Endothelial cell of umbilical vein (primary cell): ENCODE results near the gene SSX2IP. TPM values are rescaled to one million over a fixed set of nuclear protein-coding genes. Genes with fewer than 3 reads are reported as not detected.

Source experiments
- BruUV-seq: library from RNA; stranded (reverse); fragments of 400-500 nt; replicated peaks from 2 replicates; lab custom pipeline; 2021; lab: Mats Ljungman, UMichigan
- CTCF ChIA-PET: fragments of 300-600, 350-600 bp; sonication (Branson Sonifier 250); formaldehyde crosslinking; loops from one replicate; lab custom pipeline; 2021; ENCODE audit warnings: antibody characterized with exemption, inconsistent platforms; lab: Charles Lee
- POLR2A ChIA-PET: fragments of 300-600, 350-600 bp; sonication (Branson Sonifier 250); formaldehyde crosslinking; loops from one replicate; lab custom pipeline; 2021; ENCODE audit warnings: antibody characterized with exemption, inconsistent platforms; lab: Charles Lee
- DNase-seq: peaks from one replicate; pipeline ENCODE4 v3.0.0-alpha.2; 2011; ENCODE audit warnings: low read depth, low spot score
- FAIRE-seq: peaks from 2 replicates; lab custom pipeline; 2011; peaks lifted over from hg19 to GRCh38; lab: Jason Lieb, UNC
- H2AFZ ChIP-seq: 2 replicates; pipeline ENCODE4 v1.6.0; 2012; ENCODE audit warnings: low read depth, low read length, control low read depth, inconsistent platforms
- H3K27ac ChIP-seq: 2 replicates; pipeline ENCODE4 v1.5.1; 2011; ENCODE audit warnings: low read depth, mild to moderate bottlenecking, control low read depth, low read length, moderate library complexity; ENCODE audit not compliant: insufficient read depth
- H3K27me3 ChIP-seq, 2 experiments: 2 replicates each; pipeline versions ENCODE4 v1.6.0 to v1.6.1; 2011; ENCODE audit warnings: low read length in 2 of 2, mixed read lengths in 1 of 2; ENCODE audit not compliant: control insufficient read depth in 2 of 2, insufficient read depth in 2 of 2
- H3K36me3 ChIP-seq, 2 experiments: 2 replicates in 1 of 2; 3 replicates in 1 of 2; pipeline ENCODE4 v1.5.1; 2011; ENCODE audit warnings: low read length in 2 of 2, mild to moderate bottlenecking in 1 of 2, moderate library complexity in 1 of 2; ENCODE audit not compliant: control insufficient read depth in 2 of 2, insufficient read depth in 2 of 2; ENCODE audit errors: extremely low read depth in 1 of 2
- H3K4me1 ChIP-seq: 3 replicates; pipeline ENCODE4 v1.5.1; 2011; ENCODE audit warnings: mild to moderate bottlenecking, low read length; ENCODE audit not compliant: control insufficient read depth, insufficient read depth; ENCODE audit errors: extremely low read depth
- H3K4me2 ChIP-seq: 2 replicates; pipeline ENCODE4 v1.6.1; 2011; ENCODE audit warnings: low read length, control low read depth, mixed read lengths; ENCODE audit not compliant: insufficient read depth
- H3K4me3 ChIP-seq, 3 experiments: fragments of 200-600 bp in 1 of 3; sonication (generic), shearing (Covaris generic) in 1 of 3; replicated peaks in 1 of 3; 2 replicates each; pipeline ENCODE4 v1.5.1; 2011 to 2016; ENCODE audit warnings: control low read depth in 3 of 3, low read length in 3 of 3, mild to moderate bottlenecking in 2 of 3, inconsistent platforms in 1 of 3, low read depth in 1 of 3, moderate library complexity in 1 of 3; ENCODE audit not compliant: insufficient read depth in 1 of 3
- H3K79me2 ChIP-seq: 2 replicates; pipeline ENCODE4 v1.6.0; 2012; ENCODE audit warnings: low read length, inconsistent platforms; ENCODE audit not compliant: control insufficient read depth, insufficient read depth
- H3K9ac ChIP-seq: replicated peaks from 2 replicates; pipeline ENCODE3; 2011; ENCODE audit warnings: low read length, control low read depth; ENCODE audit not compliant: insufficient read depth; ENCODE audit errors: extremely low read depth
- H3K9me1 ChIP-seq: replicated peaks from 3 replicates; pipeline ENCODE4 v1.6.0; 2011; ENCODE audit warnings: mild to moderate bottlenecking, low read length; ENCODE audit not compliant: control insufficient read depth, insufficient read depth; ENCODE audit errors: extremely low read depth
- H3K9me3 ChIP-seq: replicated peaks from 2 replicates; pipeline ENCODE4 v1.5.1; 2012; ENCODE audit warnings: low read length, inconsistent platforms; ENCODE audit not compliant: control insufficient read depth, insufficient read depth
- H4K20me1 ChIP-seq: replicated peaks from 2 replicates; pipeline ENCODE3; 2011; ENCODE audit warnings: mild to moderate bottlenecking, low read length; ENCODE audit not compliant: control insufficient read depth, insufficient read depth; ENCODE audit errors: extremely low read depth
- FOS ChIP-seq: IDR thresholded peaks from 2 replicates; pipeline ENCODE4 v1.6.1; 2011; ENCODE audit warnings: mild to moderate bottlenecking, low read length, moderate library complexity, borderline replicate concordance; ENCODE audit not compliant: insufficient read depth
- dilution Hi-C: fragments of 300-500 bp; cut with MboI; formaldehyde crosslinking; loops from one replicate; pipeline ENCODE4 v1.15.0; 2019; ENCODE audit warnings: low sequenced_read_pairs; ENCODE audit not compliant: extremely low pct_ligation_motif_present
- intact Hi-C: fragments of 100-400 bp; cut with micrococcal nuclease; formaldehyde crosslinking; loops from one replicate; pipeline ENCODE4 v1.10.0; 2022
- polyA plus RNA-seq, 4 experiments: library from polyadenylated mRNA; depleted of rRNA in 3 of 4; stranded (reverse) in 3 of 4; unstranded in 1 of 4; fragments of >200 nt; gene quantifications; 2 replicates each; pipeline versions ENCODE4 v1.2.1 to v1.2.3, GENCODE V29; 2011 to 2012; ENCODE audit warnings: missing spikeins in 1 of 4
- total RNA-seq: library from RNA; stranded (reverse); gene quantifications from 2 replicates; pipeline ENCODE4 v1.2.3, GENCODE V29; 2021
- TF ChIP-seq, protein P1 (sequence below), 2 donors: IDR thresholded peaks; 1 replicate in 1 of 2; 2 replicates in 1 of 2; pipeline ENCODE4 v1.5.1; 2011; ENCODE audit warnings: low read length in 2 of 2, mild to moderate bottlenecking in 2 of 2, moderate library complexity in 2 of 2, control low read depth in 1 of 2, inconsistent platforms in 1 of 2, low read depth in 1 of 2; ENCODE audit not compliant: insufficient read depth in 1 of 2; ENCODE audit errors: extremely low read depth in 1 of 2

SSX2IP gene
- total and polyA plus RNA-seq, 2 donors (not counting 3 experiments of a cell fraction or from before 2014, with no cell fraction given): 0.77 to 8.4 TPM

DNA sequence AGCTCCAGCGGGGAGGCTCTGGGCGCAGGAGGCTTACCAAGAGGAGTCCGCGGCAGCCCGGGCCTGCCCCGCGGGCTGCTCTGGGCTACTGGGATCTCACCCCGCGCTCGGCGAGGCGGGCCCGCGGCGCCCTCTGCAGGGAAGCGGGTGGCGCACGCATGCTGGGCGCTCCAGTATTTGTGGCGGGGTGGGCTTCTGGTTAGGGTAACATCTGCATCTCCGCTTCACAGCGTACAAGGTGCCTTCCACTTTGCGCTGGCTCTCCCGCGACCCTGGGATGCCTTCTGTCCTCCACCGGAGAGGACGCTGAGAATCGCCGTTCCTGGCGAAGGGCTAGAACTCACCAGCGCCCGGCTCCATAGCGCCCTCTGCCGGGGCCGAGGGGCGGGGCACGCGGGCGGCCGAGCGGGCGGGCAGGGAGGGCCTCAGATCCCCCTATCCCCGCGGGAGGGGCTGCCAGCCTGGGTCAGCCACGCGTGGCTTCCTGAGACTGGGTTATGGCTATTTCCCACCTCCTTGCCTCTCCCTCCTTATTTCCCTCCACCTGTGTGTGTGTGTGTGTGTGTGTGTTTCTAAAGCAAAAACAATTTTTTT, 69.4 kb downstream of the SSX2IP start:
- no peaks in the 10 kb centered on the region for H3K27me3 ChIP-seq
- no peaks in the 10 kb centered on the region for H4K20me1 ChIP-seq
- intact Hi-C loops: loop anchor here (1.0 to 5.0 kb wide), 8 partner anchors 12 to 689 kb away; partner anchors contain the start of gene SSX2IP
- no peaks in the 10 kb centered on the region for H3K79me2 ChIP-seq
- DNase-seq (peak; percentile 80), FAIRE-seq (peak; percentile 54)
- peak overlapping the region; percentile 100 for H2AFZ ChIP-seq
- H3K4me1 ChIP-seq: peaks cover 15% of the 10 kb centered on the region
- no TSS peak for BruUV-seq
- peak overlapping the region; percentile 69 for H3K27ac ChIP-seq
- TF ChIP-seq, protein P1, sequence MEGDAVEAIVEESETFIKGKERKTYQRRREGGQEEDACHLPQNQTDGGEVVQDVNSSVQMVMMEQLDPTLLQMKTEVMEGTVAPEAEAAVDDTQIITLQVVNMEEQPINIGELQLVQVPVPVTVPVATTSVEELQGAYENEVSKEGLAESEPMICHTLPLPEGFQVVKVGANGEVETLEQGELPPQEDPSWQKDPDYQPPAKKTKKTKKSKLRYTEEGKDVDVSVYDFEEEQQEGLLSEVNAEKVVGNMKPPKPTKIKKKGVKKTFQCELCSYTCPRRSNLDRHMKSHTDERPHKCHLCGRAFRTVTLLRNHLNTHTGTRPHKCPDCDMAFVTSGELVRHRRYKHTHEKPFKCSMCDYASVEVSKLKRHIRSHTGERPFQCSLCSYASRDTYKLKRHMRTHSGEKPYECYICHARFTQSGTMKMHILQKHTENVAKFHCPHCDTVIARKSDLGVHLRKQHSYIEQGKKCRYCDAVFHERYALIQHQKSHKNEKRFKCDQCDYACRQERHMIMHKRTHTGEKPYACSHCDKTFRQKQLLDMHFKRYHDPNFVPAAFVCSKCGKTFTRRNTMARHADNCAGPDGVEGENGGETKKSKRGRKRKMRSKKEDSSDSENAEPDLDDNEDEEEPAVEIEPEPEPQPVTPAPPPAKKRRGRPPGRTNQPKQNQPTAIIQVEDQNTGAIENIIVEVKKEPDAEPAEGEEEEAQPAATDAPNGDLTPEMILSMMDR (IDR thresholded peaks at IDR 0.05; ENCODE audit: extremely low read depth in 1 of 2, insufficient read depth in 1 of 2, low read depth in 1 of 2, low read length in 2 of 2): peak; percentile 65 to 84
- no peak for TF ChIP-seq FOS
- POLR2A ChIA-PET: interaction anchor here (0.9 kb wide), 1 partner anchor 48 kb away, joined by 3 read pairs; no protein-coding TSS in a partner anchor
- peak overlapping the region; percentile 73 for H3K4me2 ChIP-seq
- peak overlapping the region; percentile 33 to 66 (median 38) for H3K4me3 ChIP-seq
- peak overlapping the region; percentile 70 for H3K9ac ChIP-seq
- no peaks in the 10 kb centered on the region for H3K9me3 ChIP-seq
- no peaks in the 10 kb centered on the region for H3K36me3 ChIP-seq
- CTCF ChIA-PET: interaction anchor here (0.9 to 3.9 kb wide), 14 partner anchors 10 to 479 kb away, joined by 3 to 28 read pairs (median 4); partner anchors contain the start of genes CTBS, GNG5, PRKACB and SPATA1
- dilution Hi-C loops: loop anchor here (25.0 kb wide), 1 partner anchor 184 kb away; no protein-coding TSS in a partner anchor
- H3K9me1 ChIP-seq: no peaks in the 10 kb centered on the region
